Prostate gland (tissue), 2 donors: ENCODE data around the gene MYZAP.

Experiments
- CTCF ChIP-seq, 4 experiments: fragments of 200-600 bp in 2 of 4; fragments of 450-650 bp in 2 of 4; sonication (generic) in 2 of 4; IDR thresholded peaks; 1 replicate in 3 of 4; 2 replicates in 1 of 4; pipeline ENCODE4 v1.5.1; 2016 to 2019; ENCODE audit warnings: antibody characterized with exemption in 4 of 4, mild to moderate bottlenecking in 2 of 4, moderate library complexity in 2 of 4
- POLR2A ChIP-seq: fragments of 450-650 bp; IDR thresholded peaks from one replicate; pipeline ENCODE4 v1.6.1; 2016; ENCODE audit warnings: antibody characterized with exemption, mild to moderate bottlenecking
- POLR2AphosphoS5 ChIP-seq: sonication (generic); formaldehyde crosslinking; IDR thresholded peaks from one replicate; pipeline ENCODE4 v1.6.1; 2017; ENCODE audit warnings: antibody characterized with exemption

- TF ChIP-seq POLR2A: no peak
- no peak for TF ChIP-seq CTCF (IDR thresholded peaks at IDR 0.05)
- TF ChIP-seq POLR2AphosphoS5: peak; percentile 20
These were observed 83.9 kb downstream of the MYZAP start for GRCh38 chr15:57675481-57676181.
